DND-41 (cell line): ENCODE results near the gene HIVEP2.

ENCODE experiments used
- CTCF ChIP-seq: IDR thresholded peaks from 2 replicates; pipeline ENCODE4 v1.5.1; 2012; ENCODE audit warnings: borderline replicate concordance, low read length, moderate library complexity, mild to moderate bottlenecking; ENCODE audit not compliant: poor library complexity, severe bottlenecking; ENCODE audit errors: extremely low read depth
- EZH2 ChIP-seq: IDR thresholded peaks from 3 replicates; pipeline ENCODE4 v1.6.1; 2012; ENCODE audit warnings: borderline replicate concordance, low read depth, mild to moderate bottlenecking, moderate library complexity, low read length, inconsistent platforms; ENCODE audit not compliant: severe bottlenecking

- TF ChIP-seq CTCF = no peak
- no peak for TF ChIP-seq EZH2
Measured at GRCh38 chr6:142842418-142843261, 102.3 kb downstream of the HIVEP2 start.
